ENCODE results near the gene MRC2.

The MRC2 gene

DNA sequence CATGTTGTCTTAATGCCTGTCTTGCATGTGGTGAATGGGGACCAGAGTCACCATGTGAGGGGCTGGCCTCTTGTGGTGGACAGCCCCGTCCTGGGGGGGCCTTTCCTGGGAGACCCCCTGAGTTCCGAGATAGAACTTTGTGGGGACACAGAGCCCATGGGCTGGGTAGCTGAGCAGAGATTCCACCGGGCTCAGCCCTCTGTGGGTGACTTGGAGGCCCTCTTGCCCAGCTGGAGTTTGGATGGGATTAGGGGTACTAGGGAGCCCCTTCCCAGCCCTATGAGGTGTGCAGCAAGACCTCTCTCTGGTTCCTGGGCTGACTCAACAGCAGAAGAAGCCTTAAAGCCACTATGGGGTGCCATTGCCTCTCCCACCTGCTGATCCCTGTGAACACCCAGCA is 38.1 kb downstream of the MRC2 start:
- FAIRE-seq, result no peak

DNA sequence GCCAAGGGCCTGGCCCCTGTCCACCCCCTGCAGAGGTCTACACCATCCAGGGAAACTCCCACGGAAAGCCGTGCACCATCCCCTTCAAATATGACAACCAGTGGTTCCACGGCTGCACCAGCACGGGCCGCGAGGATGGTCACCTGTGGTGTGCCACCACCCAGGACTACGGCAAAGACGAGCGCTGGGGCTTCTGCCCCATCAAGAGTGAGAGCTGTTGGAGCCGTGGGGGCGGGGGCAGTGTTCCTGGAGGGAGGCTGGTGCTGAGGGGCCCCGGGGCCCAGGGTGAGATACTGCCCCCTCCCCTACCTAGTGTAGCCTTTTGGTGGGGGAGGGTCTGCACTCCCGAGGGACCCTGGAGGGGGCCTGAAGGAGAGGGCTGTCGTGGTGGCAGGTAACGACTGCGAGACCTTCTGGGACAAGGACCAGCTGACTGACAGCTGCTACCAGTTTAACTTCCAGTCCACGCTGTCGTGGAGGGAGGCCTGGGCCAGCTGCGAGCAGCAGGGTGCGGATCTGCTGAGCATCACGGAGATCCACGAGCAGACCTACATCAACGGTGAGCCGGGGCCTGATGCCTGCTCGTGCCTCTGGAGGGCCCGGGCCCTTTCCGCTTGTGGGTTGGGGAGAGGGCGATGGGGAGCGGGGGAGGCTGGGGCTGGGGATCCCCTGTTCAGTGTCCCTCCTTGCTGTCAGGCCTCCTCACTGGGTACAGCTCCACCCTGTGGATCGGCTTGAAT is 38.8 kb downstream of the MRC2 start:
- FAIRE-seq, result no peak

DNA sequence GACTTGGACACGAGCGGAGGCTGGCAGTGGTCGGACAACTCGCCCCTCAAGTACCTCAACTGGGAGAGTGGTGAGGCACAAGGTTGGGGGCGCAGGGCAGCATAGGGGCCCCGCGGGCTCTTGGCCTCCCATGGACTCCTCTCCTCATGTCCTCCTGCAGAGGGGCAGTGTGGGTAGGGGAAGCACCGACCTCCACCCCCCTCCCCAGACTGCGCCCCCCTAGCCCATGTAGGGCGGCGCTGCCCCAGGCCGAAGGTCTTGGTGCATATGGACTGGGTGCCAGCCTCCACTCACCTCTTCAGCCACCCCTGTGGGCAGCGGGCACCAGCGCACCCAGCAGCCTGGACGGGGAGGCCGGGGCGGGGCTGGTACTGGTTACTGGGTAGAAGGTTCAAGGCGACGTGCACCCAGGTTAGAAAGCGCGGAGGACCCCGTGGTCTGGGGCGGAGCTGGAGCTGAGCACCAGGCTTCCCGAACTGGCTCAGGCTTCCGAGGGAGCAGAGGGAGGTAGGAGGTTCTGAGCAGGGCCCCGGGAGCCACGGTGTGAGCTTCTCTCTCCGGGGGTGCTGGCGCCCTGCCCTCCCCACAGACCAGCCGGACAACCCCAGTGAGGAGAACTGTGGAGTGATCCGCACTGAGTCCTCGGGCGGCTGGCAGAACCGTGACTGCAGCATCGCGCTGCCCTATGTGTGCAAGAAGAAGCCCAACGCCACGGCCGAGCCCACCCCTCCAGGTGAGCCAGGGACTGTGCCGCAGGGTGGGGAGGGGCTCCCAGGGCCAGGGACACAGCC is 39.5 kb downstream of the MRC2 start:
- no peak for FAIRE-seq

DNA sequence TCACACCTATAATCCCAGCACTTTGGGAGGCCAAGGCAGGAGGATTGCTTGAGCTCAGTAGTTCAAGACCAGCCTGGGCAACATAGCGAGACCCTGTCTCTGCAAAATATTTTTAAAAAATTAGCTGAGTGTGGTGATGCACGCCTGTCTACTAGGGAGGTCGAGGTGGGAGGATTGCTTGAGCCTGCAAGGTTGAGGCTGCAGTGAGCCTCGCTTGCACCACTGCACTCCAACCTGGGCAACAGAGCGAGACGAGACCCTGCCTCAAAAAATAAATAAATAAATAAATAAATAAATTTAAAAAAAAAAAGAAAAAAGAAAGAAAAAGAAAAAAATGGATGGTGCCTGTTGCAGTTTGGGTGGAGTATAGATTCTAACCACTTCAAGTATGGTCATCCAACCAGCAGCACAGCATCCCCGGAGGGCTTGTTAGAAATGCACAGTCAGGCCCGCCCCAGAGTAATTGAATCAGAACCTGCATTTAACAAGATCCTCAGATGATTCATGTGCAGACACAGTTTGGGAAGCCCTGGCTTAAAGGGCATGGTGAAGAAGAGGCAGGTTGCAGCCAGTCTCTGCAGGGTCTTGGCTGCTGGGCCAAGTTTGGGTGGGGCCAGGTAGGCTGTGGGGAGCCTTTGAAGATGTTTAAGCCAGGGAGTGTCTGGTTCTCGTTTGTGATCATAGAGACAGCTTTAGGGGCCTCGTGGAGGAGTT is 40.8 kb downstream of the MRC2 start:
- FAIRE-seq, result no peak

DNA sequence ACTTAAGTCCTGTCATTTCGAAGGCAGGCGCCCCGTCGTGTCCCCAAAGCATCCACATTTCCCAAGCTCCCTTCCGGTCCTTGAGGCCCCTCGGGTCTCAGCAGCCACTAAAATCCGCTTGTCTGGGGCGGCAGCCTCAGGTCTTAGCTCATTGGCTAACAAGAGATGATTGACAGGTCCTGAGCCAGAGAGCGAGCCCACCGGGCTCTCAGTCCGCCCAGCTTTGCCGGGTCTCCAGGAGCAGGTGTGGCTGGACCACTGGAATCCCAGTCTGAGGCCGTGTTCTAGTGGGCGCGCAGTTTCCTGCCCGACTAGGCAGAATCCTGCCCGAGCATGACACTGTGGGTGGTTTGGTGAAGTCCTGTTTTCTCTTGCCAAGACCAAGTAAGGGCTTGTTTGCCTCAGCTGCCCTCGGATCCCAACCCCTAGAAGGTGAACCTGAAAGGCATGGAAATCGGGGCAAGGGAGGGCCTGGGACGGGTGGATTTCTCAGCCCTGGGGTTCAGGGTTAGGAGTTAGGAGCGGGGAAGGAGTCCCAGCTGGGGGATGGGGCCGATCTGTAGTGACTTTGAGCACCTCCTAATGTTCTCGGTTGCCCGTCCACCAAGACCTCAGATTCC is 42.8 kb downstream of the MRC2 start:
- FAIRE-seq, result no peak

DNA sequence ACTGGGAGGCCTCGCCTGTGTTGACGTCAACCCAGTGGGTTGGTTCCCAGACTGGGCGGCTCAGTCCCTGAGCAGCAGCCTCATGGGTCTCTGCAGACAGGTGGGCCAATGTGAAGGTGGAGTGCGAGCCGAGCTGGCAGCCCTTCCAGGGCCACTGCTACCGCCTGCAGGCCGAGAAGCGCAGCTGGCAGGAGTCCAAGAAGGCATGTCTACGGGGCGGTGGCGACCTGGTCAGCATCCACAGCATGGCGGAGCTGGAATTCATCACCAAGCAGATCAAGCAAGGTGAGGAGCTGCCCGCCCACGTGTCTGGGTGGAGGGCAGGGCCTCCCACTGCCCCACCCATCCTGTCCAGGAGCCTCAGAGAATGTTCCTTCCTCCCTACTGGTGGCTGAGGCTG is 44.1 kb downstream of the MRC2 start:
- no peak for FAIRE-seq

DNA sequence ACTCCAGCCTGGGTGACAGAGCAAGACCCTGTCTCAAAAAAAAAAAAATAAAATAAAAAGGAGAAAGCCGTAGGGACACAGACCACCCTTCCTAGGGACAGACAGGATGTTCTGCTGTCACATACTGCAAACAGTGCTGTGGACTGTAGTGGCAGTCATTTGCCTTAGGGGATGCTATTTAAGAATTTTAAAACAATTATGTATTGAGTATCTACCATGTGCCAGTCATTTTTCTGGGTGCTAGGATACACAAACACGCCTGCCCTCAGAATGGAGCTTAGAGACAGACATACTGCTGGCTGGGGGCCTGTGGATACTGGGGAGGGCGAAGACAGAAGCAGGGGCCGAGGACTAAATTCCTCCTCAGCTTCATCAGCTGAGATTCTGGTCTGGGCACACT is 45.5 kb downstream of the MRC2 start:
- FAIRE-seq, result no peak

DNA sequence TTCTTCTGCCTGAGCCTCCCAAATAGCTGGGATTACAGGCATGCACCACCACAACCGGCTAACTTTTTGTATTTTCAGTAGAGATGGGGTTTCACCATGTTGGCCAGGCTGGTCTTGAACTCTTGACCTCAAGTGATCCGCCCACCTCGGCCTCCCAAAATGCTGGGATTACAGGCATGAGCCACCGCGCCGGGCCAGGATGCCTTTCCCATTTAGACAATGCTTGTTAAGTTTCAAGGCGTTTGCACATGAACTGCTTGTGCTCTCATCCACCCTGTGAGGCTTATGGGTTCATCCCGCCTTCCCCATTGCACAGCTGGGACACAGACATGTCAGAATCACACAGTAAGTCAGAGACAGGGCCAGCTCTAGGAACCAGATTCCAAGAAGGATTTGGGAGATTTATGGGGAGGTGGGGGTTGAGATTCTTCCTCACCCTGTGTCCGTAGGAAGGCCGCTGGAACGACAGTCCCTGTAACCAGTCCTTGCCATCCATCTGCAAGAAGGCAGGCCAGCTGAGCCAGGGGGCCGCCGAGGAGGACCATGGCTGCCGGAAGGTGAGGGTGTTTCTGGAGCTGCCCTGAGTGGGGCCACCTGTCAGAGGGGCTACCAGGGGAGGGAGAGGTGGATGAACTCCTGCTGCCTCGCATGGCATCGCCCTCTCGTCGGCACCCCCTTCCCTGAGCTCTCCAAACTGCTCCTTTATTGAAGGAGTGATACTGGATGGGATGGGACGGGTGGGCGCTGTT is 46.3 kb downstream of the MRC2 start:
- FAIRE-seq, result no peak

DNA sequence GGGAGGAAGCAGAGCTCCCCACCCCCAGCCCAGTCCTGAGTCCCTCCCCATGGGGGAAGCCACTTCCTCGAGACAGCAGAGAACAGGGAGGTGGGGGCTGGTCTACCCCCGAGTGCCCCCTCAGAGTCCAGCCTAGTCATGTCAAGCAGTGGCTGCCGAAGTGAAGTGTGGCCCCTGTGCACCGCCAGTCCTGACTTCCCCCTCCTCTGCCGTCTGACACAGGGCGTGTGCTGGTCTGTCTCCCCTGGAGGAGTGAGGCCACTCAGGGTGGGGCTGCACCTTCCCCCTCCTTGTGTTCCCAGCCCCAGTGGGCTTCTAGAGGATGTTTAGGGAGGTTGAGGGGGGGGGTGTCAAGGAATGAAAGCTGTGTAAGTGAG is 46.9 kb downstream of the MRC2 start:
- no peak for FAIRE-seq

DNA sequence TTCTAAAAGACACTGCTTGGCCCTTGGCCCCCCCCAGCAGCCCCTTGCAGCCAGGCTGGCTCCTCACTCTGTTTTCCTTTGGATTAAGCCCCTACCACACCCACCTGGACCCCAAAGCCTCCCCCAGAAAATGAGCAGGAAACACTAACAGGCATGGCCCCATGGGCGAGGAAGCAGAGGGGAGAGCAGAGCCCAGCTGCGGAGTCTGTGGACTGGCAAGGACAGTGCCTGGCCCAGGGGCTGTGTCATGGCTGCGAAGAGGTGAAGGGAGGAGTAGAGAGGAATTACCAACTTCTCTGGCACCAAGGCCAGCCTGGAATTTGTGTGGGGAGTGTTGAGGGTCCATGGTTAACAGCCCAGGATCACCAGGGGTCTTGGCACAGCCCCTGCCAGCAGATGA is 47.4 kb downstream of the MRC2 start:
- no peak for FAIRE-seq

DNA sequence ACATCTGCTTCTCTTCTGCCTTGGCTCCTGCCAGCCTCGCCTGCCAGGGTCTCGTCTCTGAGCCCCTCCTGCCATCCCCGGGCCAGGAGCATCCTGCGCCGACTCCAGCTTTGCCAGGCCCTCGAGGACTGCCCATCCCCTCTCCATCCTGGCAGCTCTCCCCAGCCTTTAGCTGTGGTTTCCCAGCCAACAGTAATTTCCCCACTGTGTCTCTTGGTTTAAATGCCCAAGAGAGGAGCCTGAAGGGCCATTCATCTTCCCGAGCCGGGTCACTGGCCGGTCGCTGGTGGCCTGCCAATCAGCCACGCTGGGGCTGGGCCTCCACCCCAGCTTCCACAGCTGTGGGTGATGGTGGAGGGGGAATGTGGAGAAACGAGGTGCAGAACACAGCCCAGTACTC is 47.8 kb downstream of the MRC2 start:
- FAIRE-seq, result no peak

DNA sequence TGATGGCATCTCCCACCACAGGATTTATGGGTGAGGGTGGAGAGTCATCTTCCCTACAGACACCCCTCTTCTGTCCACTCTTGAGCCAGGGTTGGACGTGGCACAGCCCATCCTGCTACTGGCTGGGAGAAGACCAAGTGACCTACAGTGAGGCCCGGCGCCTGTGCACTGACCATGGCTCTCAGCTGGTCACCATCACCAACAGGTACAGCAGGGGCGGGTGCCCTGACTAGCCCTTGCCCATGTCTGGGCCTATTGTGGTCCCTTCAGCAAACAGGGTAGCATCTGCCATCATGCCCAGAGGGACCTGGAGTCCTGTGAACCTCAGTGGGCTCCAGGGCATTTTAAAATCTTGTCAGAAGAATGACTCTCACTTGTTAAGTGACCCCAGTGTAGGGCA is 48.2 kb downstream of the MRC2 start:
- no peak for FAIRE-seq

DNA sequence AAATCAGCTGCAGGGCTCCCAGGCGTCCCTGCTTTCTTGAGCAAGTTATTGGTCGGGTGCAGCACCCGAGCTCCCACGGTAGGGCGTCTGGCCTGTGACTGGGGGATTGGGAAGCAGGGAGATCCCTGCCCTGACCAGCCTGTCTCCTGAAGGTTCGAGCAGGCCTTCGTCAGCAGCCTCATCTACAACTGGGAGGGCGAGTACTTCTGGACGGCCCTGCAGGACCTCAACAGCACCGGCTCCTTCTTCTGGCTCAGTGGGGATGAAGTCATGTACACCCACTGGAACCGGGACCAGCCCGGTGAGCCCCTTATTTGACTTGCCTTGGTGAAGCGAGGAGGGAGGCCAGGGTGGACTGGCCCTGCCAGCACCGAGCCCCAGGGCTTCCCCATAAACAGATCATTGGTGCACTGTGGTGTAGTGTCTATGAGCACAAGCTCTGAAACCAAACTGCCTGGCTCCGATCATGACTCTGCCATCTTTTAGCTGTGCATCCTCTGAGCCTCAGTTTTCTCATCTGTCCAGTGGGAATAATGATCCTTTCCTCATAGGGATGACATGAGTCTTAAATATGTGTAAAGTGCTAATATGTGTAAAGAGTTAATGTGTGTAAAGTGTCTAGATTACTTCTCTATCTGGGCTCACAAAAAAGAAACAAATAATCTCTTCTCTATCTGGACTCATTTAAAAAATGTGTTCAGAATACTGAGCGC is 48.9 kb downstream of the MRC2 start:
- FAIRE-seq, result no peak

DNA sequence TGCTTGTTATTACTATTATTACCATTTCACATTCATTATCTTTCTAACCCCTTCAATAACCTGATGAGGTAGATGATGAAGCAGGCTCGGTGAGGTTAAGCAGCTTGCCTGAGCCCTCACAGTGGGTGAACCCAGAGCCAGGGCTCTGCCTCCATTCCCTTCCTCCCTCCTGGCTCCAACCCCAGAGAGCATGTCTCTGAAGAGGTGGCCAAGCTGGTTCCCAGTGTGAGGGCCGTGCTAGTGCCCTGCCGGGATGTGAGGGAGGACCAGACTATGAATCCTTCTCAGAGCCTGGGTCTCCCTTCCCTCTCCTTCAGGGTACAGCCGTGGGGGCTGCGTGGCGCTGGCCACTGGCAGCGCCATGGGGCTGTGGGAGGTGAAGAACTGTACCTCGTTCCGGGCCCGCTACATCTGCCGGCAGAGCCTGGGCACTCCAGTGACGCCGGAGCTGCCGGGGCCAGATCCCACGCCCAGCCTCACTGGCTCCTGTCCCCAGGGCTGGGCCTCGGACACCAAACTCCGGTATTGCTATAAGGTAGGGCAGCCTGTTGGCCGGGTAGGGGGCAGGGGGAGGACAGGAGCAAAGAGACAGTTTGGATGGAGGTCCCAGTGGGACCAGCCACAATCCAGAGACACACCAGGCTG is 49.6 kb downstream of the MRC2 start:
- FAIRE-seq, result no peak

DNA sequence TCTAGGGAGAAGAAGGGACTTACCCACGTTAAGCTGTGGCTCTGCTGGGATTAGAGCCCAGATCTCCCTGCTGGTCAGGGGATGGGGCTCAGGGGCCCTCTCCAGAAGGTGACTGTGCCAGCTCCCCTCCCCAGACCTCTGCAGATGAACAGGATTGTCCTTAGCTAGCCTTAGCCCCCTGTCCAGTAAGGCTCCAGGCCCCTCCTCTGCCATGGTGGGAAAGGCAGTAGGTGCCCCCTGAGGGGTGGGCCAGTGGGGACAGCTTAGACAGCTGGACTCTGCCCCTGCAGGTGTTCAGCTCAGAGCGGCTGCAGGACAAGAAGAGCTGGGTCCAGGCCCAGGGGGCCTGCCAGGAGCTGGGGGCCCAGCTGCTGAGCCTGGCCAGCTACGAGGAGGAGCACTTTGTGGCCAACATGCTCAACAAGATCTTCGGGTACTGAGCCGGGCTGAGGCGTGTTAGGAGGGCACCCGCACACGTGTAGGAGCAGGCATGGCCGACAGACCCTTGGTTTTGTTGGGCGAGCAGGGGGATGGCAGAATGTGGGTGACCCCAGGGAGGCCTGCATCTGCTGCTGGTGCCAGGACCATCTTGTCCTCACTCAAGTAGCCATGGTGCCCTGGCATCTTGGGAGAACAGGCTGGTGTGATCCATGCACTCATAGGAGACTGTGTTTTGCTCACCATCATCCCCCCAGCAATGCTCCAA is 50.9 kb downstream of the MRC2 start:
- FAIRE-seq, result no peak

DNA sequence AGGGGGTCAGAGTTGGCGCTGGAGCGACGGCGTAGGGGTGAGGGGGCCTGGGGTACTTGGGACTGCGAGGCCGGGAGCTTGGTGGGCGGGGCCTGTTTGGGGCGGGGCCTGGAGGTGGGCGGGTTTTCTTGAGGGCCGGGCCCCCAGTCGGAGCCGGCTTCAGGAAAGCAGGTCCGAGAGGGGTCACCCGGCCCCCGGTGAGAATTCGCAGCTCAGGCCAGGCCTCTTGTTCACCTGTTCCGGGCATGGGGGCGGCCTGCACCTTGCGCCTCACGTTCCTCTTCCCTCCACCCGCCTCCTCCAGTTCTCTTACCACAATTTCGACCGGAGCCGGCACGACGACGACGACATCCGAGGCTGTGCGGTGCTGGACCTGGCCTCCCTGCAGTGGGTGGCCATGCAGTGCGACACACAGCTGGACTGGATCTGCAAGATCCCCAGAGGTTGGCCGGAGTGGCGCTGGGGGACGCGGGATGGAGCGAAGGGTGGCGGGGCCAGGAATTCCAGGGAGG is 52.5 kb downstream of the MRC2 start:
- no peak for FAIRE-seq

DNA sequence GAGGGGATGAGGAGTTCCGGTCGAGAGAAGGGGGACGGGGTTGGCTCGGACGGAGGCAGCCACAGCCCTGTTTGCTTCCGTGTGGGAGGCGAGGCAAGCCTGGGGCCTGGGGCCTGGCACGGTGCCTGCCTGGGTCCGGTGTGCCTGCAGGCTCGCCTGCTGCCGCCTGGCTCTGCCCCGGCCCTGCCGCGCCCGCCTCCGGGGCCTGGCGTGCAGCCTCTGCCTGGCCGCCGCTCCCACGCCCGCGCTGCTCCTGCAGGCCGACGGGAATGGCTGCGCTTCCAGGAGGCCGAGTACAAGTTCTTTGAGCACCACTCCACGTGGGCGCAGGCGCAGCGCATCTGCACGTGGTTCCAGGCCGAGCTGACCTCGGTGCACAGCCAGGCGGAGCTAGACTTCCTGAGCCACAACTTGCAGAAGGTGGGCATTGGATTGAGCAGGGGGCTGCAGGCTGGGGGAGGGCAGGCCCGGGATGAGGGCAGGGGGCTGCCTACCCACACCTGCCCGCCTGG is 53.1 kb downstream of the MRC2 start:
- no peak for FAIRE-seq

DNA sequence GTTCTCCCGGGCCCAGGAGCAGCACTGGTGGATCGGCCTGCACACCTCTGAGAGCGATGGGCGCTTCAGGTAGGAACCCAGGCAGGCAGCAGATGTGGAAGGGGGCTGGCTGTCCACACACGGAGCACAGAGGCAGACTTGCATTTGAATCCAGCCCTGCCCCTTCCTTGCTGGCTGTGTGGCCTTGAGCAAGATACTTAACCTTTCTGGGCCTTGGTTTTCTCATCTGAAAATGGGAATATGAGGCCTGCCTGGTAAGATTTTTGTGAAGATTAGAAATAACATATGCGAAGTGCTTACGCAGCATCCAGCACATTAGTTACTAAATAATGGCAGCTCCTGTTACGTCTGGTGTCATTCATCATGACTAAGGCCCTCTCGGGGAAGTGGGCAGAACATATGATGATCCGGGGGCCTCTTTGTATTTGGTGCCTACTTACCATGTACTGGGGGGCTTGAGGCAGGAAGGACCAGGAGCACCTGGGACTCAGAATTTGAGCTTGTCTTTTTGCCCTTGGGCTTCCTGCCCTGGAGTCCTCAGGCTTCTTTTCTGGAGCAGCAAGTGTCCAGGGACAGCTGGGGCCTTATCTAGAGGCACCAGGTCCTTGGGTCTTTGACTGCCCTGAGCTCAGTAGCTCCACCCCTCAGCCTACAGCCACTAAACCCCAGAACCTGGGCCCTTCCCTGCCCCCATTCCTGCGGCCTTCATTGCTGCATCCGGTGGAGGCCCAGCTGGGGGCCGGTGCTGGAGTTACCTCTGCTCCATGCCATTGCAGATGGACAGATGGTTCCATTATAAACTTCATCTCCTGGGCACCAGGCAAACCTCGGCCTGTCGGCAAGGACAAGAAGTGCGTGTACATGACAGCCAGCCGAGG is 53.8 kb downstream of the MRC2 start:
- FAIRE-seq, result no peak

DNA sequence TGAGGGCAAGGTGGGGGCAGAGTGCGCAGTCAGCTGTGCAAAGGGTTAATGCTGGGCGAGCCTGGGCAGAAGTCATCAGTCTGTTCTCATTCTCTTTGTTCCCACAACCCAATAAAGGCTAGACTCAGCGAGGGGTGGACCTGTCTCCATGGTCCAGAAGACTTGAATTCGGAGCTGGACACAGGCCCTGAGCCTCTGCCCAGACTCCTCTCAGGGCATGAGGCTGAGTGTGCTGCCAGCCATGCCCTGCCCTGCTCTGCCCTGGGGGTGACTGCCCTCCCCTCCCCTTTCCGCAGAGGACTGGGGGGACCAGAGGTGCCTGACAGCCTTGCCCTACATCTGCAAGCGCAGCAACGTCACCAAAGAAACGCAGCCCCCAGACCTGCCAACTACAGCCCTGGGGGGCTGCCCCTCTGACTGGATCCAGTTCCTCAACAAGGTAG is 54.5 kb downstream of the MRC2 start:
- no peak for FAIRE-seq
